M059J (cell line): ENCODE measurements around the gene MGAT4C. TPM values are rescaled to one million over a fixed set of nuclear protein-coding genes. Genes with fewer than 3 reads are reported as not detected.
A peak's percentile ranks its signal among the peaks of the same experiment; 100 is the strongest.

Experiments used
- DNase-seq: peaks from one replicate; pipeline ENCODE4 v3.0.0-alpha.2; 2012; ENCODE audit warnings: low read depth
- total RNA-seq: library from RNA; depleted of rRNA; stranded (reverse); fragments of >200 nt; shearing (Covaris generic); gene quantifications from 2 replicates; pipeline ENCODE4 v1.2.3, GENCODE V29; 2014

MGAT4C gene
- total RNA-seq, 1 experiment from 2014 or later: not detected

DNA sequence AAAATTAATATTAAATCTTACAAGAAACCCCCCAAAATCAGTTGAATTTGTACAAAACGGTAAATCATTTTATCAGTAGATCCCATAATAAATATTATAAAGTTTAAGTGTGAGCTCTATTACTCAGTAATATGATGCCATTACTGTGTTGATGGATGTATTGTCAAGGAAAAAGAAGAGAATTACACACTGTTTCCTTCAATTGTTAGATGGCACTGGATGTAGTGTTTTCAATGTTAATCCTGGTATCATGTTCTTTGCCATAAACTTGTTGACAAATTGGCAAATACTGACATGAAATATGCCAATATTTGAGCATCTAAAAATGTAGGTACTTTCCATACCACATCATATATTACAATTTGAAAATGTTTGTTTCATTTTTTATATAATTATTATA lies 280.5 kb downstream of the MGAT4C start:
- DNase-seq: no peak

DNA sequence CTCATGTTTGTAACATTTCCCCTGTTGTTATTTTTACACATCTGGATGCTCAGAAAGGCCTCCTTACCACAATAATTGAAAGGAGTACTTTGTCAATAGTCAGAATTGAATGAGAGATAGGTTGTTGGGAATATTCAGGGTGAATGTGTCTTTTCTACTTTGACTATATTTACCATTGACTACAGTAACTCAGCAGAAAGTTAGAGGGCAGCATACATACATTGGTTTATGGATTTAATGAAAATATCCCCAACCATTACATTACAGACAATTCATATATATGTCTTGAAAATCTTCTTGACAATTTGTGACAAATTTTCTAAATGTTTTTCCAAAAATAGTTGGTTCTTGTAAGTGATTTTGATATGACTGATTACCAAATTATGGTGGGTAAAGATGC lies 284.4 kb downstream of the MGAT4C start:
- no peak for DNase-seq

- DNase-seq: no peak
These were observed 287.6 kb downstream of the MGAT4C start for GRCh38 chr12:85968606-85969005.

GRCh38 chr12:85963326-85963725 lies 292.9 kb downstream of the MGAT4C start:
- peak; percentile 11 for DNase-seq

GRCh38 chr12:85956081-85956480 lies 300.1 kb downstream of the MGAT4C start:
- DNase-seq: no peak

DNA sequence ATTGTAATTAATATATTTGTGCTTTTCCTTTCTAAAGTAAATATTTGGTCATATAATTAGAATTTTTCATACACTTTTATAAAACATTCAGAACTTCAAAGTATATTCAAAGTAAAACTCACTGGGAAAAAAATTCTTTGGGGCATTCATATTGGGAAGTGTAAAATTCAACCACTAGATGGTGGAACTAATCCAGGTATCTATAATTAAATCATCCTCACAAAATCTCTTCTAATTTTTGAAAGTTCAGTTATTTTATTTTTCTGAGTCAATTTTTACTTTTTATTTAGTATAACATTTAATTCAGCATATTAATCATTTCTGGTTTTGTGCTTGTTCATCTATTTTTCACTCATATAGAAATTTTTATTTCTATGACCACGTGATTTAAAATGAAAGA lies 301.1 kb downstream of the MGAT4C start:
- DNase-seq: no peak

GRCh38 chr12:85951823-85952222 lies 304.4 kb downstream of the MGAT4C start:
- peak; percentile 22 for DNase-seq

- no peak for DNase-seq
These were observed 306.9 kb downstream of the MGAT4C start for GRCh38 chr12:85949253-85949652.

DNA sequence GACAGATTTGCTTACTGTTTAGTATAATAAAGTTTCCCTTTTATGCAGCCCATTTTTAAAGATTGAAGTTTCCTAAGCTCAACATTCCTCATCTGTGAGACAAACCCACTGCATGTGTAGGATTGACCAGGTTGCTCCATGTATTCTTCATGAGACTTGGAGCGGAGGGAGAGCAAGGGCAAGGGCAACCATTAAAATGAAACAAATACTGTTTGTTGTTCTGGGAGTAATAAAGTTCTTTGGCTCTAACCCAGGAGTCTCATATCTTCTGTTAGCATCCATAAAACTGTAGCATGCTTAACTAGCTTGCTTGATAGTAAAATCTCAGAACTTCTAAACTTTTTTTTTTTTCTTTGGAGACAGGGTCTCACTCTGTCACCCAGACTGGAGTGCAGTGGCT lies 307.9 kb downstream of the MGAT4C start:
- DNase-seq: no peak

DNA sequence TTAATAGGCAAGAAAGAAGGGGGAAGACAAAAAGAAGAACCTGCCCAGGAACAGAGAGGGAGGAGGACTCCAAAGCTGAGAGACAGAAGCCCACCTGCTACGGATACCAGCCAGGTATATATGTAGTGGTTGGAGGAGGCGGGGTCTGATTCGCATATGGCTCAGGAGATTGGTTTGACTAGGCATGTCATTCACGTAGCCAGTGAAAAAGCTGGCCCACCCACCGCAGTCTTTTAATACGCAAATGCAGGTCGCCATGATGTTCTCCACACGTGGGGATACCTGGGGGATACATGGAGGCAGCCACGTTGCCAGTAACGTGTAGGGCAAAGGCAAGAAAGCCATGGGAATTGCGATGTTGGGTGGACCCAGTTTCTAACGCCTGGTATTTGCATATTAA lies 308.9 kb downstream of the MGAT4C start:
- DNase-seq: no peak

- no peak for DNase-seq
These were observed 309.8 kb downstream of the MGAT4C start for GRCh38 chr12:85946375-85946774.

GRCh38 chr12:85927166-85927565 lies 329.0 kb downstream of the MGAT4C start:
- DNase-seq: no peak

GRCh38 chr12:85923767-85924331 lies 332.3 kb downstream of the MGAT4C start:
- DNase-seq: peak; percentile 17

GRCh38 chr12:85920324-85920947 lies 335.8 kb downstream of the MGAT4C start:
- DNase-seq: peak; percentile 28
